ENCODE measurements around the gene CRYZ.

DNA sequence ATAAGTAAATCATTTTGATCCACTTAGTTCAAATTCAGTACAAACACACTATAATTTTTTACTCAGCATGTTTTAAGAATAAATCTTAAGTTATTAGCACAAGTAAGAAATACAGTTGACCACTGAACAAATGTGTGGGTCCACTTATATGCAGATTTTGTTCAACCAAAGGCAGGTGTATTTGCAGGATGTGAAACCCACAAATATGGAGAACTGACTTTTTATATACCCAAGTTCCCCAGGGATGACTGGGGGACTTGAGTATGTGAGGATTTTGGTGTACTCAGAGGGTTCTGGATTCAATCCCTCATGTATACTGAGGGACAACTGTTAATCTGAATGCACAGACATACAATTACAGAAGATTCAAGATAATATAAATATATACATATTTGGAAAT lies 33.5 kb downstream of the CRYZ start:
- no peak for TF ChIP-seq POLR2A (IDR thresholded peaks at IDR 0.05)
- TF ChIP-seq, protein P1, sequence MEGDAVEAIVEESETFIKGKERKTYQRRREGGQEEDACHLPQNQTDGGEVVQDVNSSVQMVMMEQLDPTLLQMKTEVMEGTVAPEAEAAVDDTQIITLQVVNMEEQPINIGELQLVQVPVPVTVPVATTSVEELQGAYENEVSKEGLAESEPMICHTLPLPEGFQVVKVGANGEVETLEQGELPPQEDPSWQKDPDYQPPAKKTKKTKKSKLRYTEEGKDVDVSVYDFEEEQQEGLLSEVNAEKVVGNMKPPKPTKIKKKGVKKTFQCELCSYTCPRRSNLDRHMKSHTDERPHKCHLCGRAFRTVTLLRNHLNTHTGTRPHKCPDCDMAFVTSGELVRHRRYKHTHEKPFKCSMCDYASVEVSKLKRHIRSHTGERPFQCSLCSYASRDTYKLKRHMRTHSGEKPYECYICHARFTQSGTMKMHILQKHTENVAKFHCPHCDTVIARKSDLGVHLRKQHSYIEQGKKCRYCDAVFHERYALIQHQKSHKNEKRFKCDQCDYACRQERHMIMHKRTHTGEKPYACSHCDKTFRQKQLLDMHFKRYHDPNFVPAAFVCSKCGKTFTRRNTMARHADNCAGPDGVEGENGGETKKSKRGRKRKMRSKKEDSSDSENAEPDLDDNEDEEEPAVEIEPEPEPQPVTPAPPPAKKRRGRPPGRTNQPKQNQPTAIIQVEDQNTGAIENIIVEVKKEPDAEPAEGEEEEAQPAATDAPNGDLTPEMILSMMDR (IDR thresholded peaks at IDR 0.05), result no peak

Measured in adrenal gland (tissue), 5 donors.